Colonic mucosa (tissue), 4 donors: ENCODE results near the gene DMD. TPM values are rescaled to one million over a fixed set of nuclear protein-coding genes. Genes with fewer than 3 reads are reported as not detected.

ENCODE experiments used
- DNase-seq: peaks from one replicate; pipeline ENCODE4 v3.0.0-alpha.2; 2020
- H3K27ac ChIP-seq: fragments of 200-600 bp; one replicate; pipeline ENCODE4 v1.8.0; 2021
- H3K27me3 ChIP-seq: fragments of 200-600 bp; one replicate; pipeline ENCODE4 v1.8.0; 2021
- H3K36me3 ChIP-seq: fragments of 200-600 bp; one replicate; pipeline ENCODE4 v1.8.0; 2021
- H3K4me1 ChIP-seq: fragments of 200-600 bp; one replicate; pipeline ENCODE4 v1.8.0; 2021; ENCODE audit warnings: mild to moderate bottlenecking
- H3K4me3 ChIP-seq: fragments of 200-600 bp; one replicate; pipeline ENCODE4 v1.8.0; 2021
- H3K9ac ChIP-seq, 2 donors: one replicate each; pipeline ENCODE4 v1.7.0; 2013; ENCODE audit warnings: control low read depth in 2 of 2, low read depth in 2 of 2, low read length in 2 of 2
- H3K9me3 ChIP-seq: fragments of 200-600 bp; one replicate; pipeline ENCODE4 v1.8.0; 2021
- intact Hi-C: fragments of 100-400 bp; cut with DNase I; formaldehyde crosslinking; loops from one replicate; pipeline ENCODE4 v1.14.1; 2022
- total RNA-seq, 2 donors: library from RNA; stranded (reverse); fragmentation: NEBNext Ultra II Directional in 1 of 2; extraction: Animal tissue kit (Norgen Biotek cat#: 25700) in 1 of 2; gene quantifications; one replicate each; pipeline ENCODE4 v1.2.1, GENCODE V29; 2021
- TF ChIP-seq, protein P1 (sequence below): fragments of 200-600 bp; IDR thresholded peaks from one replicate; pipeline ENCODE4 v1.8.0; 2022; ENCODE audit warnings: antibody characterized with exemption, mild to moderate bottlenecking
- donor health status: healthy.
- donor health status: DM: no; HTN: no; CAD: no.
- donor health status: DM: no; HTN: no; CAD: no.

The DMD gene
- total RNA-seq, 2 donors from 2014 or later = 7.3 to 24.5 TPM

DNA sequence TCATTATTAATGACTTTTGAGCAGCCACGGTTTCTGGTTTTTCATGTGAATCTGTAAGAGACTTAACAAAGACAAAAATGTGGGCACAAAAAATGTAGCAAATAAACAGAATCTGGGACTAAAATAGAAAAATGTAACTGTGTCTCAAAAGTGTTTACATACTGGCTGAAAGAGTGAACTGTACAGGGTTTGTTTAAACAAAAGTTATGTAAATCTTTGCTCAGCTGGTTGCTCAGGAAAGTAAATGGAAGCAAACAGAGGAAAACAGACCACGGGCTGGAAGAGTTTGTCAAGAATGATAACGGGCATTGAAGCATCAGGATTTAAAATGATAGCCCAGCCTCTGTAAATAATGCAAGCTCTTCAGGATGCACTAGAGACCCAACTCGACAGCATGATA, 1217.7 kb downstream of the DMD start:
- H3K4me3 ChIP-seq = no peak overlapping the region
- H3K27ac ChIP-seq = no peak overlapping the region
- intact Hi-C loops = no loop called here
- H3K9ac ChIP-seq = no peak overlapping the region
- no peaks in the 10 kb centered on the region for H3K4me1 ChIP-seq
- H3K27me3 ChIP-seq = no peaks in the 10 kb centered on the region
- TF ChIP-seq, protein P1, sequence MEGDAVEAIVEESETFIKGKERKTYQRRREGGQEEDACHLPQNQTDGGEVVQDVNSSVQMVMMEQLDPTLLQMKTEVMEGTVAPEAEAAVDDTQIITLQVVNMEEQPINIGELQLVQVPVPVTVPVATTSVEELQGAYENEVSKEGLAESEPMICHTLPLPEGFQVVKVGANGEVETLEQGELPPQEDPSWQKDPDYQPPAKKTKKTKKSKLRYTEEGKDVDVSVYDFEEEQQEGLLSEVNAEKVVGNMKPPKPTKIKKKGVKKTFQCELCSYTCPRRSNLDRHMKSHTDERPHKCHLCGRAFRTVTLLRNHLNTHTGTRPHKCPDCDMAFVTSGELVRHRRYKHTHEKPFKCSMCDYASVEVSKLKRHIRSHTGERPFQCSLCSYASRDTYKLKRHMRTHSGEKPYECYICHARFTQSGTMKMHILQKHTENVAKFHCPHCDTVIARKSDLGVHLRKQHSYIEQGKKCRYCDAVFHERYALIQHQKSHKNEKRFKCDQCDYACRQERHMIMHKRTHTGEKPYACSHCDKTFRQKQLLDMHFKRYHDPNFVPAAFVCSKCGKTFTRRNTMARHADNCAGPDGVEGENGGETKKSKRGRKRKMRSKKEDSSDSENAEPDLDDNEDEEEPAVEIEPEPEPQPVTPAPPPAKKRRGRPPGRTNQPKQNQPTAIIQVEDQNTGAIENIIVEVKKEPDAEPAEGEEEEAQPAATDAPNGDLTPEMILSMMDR = no peak
- DNase-seq = no peak
- H3K36me3 ChIP-seq = no peaks in the 10 kb centered on the region
- H3K9me3 ChIP-seq = no peaks in the 10 kb centered on the region

DNA sequence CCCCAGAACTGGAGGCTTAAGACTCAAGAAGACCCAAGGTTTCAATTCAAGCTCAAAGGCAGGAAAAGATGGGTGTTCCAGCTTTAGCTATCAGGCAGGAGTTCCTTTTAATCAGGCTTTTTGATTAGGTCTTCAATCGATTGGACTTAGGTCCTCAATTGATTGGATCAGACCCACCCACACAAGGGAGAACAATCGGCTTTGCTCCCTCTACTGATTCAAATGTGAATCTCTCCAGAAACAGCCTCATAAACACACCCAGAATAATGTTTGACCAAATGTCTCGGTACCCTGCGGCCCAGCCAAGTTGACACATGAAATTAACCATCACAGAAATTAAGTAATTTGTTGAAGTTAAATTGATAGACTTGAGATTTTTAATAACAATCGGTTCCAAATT, 1222.4 kb downstream of the DMD start:
- no peak overlapping the region for H3K27ac ChIP-seq
- no peak overlapping the region for H3K9ac ChIP-seq
- H3K4me1 ChIP-seq = no peaks in the 10 kb centered on the region
- TF ChIP-seq, protein P1 = no peak
- H3K4me3 ChIP-seq = no peak overlapping the region
- no peak for DNase-seq
- H3K27me3 ChIP-seq = no peaks in the 10 kb centered on the region
- no peaks in the 10 kb centered on the region for H3K9me3 ChIP-seq
- no peaks in the 10 kb centered on the region for H3K36me3 ChIP-seq
- intact Hi-C loops = no loop called here

DNA sequence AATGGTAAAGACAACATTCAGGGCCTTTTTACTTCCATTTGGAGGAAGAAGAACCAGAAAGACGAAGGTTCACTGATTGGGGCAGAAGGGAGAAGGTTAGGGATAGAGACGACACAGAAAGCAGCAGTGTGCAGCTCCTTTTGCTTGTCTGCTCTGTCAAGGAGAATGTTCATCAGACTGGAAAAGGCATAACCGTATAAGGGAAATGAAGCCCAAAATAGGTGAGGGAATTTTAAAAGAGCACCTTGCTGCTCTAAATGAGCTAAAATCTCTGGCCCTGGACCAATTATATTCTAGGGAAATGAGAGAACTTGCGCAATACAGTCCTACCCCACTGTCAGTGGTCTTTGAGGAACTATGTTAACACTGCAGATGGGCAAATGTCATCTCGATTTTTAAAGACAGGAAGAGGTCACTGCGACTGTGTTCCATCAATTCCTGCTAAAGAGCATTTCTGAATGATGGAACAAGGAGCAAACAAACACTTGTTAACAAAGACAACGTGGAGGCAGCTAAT, 1229.7 kb downstream of the DMD start:
- Histone ChIP-seq H3K27me3 (no peaks in the 10 kb centered on the region), H3K27ac (no peak overlapping the region), H3K36me3 (no peaks in the 10 kb centered on the region), H3K9ac (no peak overlapping the region), H3K4me1 (no peaks in the 10 kb centered on the region), H3K9me3 (no peaks in the 10 kb centered on the region), H3K4me3 (no peak overlapping the region)
- intact Hi-C loops = no loop called here
- TF ChIP-seq, protein P1 = no peak
- no peak for DNase-seq

DNA sequence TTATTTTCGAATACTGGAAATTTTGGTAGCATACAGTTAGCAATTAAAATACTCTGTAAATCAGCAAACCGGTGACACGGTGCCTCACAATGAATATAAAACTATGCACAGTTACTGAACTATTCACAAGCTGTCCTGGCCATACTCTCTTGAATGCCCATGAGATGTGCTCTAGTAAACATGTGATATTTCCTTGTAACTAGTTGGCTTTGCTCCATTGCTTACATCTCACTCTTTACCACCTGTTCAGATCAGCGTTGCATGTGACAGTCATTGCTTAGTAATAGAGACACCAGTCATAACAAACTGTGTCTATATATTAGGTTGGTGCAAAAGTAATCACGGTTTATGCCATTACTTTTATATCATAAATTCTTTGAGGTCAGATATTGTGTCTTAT, 1241.6 kb downstream of the DMD start:
- Histone ChIP-seq H3K36me3 (no peaks in the 10 kb centered on the region), H3K27me3 (no peaks in the 10 kb centered on the region), H3K4me3 (no peak overlapping the region), H3K9ac (no peak overlapping the region), H3K4me1 (no peaks in the 10 kb centered on the region), H3K27ac (no peak overlapping the region), H3K9me3 (no peaks in the 10 kb centered on the region)
- TF ChIP-seq, protein P1 = no peak
- no peak for DNase-seq
- intact Hi-C loops = no loop called here

DNA sequence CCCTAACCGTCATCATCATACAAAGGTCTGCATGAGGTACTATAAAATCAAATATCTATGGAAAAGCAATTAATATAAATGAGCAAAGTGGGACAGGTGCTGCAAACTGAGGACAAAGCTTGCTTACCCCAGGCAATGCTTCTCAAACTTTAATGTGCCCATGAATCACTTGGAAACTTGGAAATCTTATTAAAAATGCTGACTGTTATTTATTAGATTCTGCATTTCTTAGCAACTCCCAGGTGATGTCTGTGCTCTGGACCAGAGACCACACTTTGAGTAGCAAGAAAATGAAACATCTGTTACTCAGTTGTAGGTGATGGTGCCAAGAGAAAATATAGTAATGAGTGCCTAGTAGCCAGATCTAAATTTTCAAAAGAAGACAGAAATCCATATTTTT, 1249.1 kb downstream of the DMD start:
- TF ChIP-seq, protein P1 = no peak
- DNase-seq = no peak
- H3K27ac ChIP-seq = no peak overlapping the region
- H3K36me3 ChIP-seq = no peaks in the 10 kb centered on the region
- H3K9me3 ChIP-seq = no peaks in the 10 kb centered on the region
- H3K4me3 ChIP-seq = no peak overlapping the region
- no peaks in the 10 kb centered on the region for H3K4me1 ChIP-seq
- no peak overlapping the region for H3K9ac ChIP-seq
- no peaks in the 10 kb centered on the region for H3K27me3 ChIP-seq
- intact Hi-C loops = no loop called here
